Lower leg skin (tissue), 4 donors: Measurements from ENCODE around the gene TRAPPC4. TPM values are rescaled to one million over a fixed set of nuclear protein-coding genes. Genes with fewer than 3 reads are reported as not detected.
"Not testable (repeated sequence)": the region's sequence is repeated elsewhere in the genome, so short reads cannot be mapped to it uniquely, and the experiment has no call there.

ENCODE experiments used
- DNase-seq, 2 donors: peaks; one replicate each; pipeline ENCODE4 v3.0.0-alpha.2; 2019; ENCODE audit warnings: low spot score in 2 of 2
- H3K4me3 ChIP-seq: fragments of 200-600 bp; sonication (generic); 2 replicates; pipeline ENCODE4 v1.5.1; 2017; ENCODE audit warnings: mild to moderate bottlenecking, low read depth; ENCODE audit not compliant: poor library complexity, severe bottlenecking
- POLR2A ChIP-seq, 2 donors: fragments of 450-650 bp; IDR thresholded peaks; one replicate each; pipeline ENCODE4 v1.6.1; 2016 to 2017; ENCODE audit warnings: antibody characterized with exemption in 2 of 2, mild to moderate bottlenecking in 1 of 2, moderate library complexity in 1 of 2
- WGBS, 2 donors: methylation state at CpG; one replicate each; pipeline ENCODE4 v1.1.5; 2018; 5-methylcytosine and 5-hydroxymethylcytosine counted together
- intact Hi-C: fragments of 100-400 bp; cut with DNase I; formaldehyde crosslinking; loops from one replicate; pipeline ENCODE4 v1.15.0; 2023; ENCODE audit warnings: low total_unique reads
- total RNA-seq, 4 donors: library from RNA; depleted of rRNA; stranded (reverse); fragments of >200 nt; gene quantifications; one replicate each; pipeline ENCODE4 v1.1.0, GENCODE V29; 2016
- TF ChIP-seq, protein P1 (sequence below), 3 donors: fragments of 450-650 bp; IDR thresholded peaks; one replicate each; pipeline ENCODE4 v1.5.1; 2016; ENCODE audit warnings: antibody characterized with exemption in 3 of 3, mild to moderate bottlenecking in 3 of 3, moderate library complexity in 2 of 3

The TRAPPC4 gene
- total RNA-seq, 4 donors from 2014 or later, result 40.3 to 53.4 (median 52.2) TPM

DNA sequence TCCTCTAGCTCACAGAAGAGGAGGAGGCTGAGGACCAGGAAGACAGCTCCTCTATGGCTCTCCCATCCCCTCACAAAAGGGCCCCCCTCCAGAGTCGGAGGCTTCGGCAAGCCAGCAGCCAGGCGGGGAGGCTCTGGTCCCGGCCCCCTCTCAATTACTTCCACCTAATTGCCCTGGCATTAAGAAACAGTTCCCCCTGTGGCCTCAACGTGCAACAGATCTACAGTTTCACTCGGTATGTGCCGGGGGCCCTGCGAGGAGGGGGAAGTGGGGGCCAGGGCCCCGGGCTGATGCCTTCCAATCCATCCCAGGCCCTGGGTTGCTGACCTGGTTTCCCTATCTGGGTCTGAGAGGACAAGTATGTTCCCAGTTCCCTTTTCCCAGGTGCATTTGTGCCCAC, 39.1 kb upstream of the TRAPPC4 start:
- 53 to 58% methylated on average over 9 of the region's 9 CpGs for WGBS, 2 donors
- no peak for DNase-seq
- intact Hi-C loops, result no loop called here
- no peak for TF ChIP-seq POLR2A (IDR thresholded peaks at IDR 0.05)
- TF ChIP-seq, protein P1, sequence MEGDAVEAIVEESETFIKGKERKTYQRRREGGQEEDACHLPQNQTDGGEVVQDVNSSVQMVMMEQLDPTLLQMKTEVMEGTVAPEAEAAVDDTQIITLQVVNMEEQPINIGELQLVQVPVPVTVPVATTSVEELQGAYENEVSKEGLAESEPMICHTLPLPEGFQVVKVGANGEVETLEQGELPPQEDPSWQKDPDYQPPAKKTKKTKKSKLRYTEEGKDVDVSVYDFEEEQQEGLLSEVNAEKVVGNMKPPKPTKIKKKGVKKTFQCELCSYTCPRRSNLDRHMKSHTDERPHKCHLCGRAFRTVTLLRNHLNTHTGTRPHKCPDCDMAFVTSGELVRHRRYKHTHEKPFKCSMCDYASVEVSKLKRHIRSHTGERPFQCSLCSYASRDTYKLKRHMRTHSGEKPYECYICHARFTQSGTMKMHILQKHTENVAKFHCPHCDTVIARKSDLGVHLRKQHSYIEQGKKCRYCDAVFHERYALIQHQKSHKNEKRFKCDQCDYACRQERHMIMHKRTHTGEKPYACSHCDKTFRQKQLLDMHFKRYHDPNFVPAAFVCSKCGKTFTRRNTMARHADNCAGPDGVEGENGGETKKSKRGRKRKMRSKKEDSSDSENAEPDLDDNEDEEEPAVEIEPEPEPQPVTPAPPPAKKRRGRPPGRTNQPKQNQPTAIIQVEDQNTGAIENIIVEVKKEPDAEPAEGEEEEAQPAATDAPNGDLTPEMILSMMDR (IDR thresholded peaks at IDR 0.05), result no peak
- no peak overlapping the region for H3K4me3 ChIP-seq

DNA sequence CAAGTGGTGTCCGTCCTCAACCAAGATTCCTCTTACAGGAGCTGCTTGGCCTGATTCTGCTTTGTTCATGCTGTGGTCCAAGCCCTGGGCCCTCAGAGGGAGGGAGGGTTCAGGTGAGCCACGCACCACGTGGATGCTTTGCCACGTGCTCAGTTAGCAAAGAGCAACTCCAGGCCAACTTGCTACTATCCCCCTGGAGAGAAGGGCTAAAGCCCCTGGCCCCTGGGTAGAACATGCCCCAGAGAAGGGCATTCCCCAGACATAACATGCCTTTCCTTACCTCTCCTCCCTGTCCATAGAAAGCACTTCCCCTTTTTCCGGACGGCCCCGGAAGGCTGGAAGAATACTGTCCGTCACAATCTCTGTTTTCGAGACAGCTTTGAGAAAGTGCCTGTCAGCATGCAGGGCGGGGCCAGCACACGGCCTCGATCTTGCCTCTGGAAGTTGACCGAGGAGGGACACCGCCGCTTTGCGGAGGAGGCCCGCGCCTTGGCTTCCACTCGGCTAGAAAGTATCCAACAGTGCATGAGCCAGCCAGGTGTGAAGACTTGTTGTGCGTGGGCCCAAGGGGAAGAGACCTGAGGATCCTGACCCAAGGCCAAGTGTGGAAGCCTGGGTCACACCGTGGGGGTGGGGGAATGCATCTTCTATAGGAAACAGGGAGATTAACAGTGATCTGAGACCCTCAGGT, 38.2 kb upstream of the TRAPPC4 start:
- DNase-seq, result peak in 1 of 2 donors; percentile 24
- no peak for TF ChIP-seq POLR2A (IDR thresholded peaks at IDR 0.05)
- TF ChIP-seq, protein P1 (IDR thresholded peaks at IDR 0.05), result no peak
- no peak overlapping the region for H3K4me3 ChIP-seq
- intact Hi-C loops, result no loop called here
- 25 to 44% methylated on average over 21 of the region's 21 CpGs for WGBS, 2 donors

DNA sequence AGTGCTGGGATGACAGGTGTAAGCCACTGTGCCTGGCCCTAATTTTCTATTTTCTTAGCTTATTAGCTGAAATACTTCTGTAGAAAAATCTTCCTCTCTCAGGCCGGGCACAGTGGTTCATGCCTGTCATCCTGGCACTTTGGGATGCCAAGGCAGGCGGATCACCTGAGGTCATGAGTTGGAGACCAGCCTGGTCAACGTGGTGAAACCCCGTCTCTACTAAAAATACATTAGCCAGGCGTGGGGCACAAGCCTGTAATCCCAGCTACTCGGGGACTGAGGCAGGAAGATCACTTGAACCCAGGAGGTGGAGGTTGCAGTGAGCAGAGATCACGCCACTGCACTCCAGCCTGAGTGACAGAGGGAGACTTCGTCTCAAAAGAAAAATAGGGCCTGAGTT, 34.2 kb upstream of the TRAPPC4 start:
- H3K4me3 ChIP-seq, DNase-seq, intact Hi-C loops: not testable (repeated sequence)
- 53 to 70% methylated on average over 8 of the region's 8 CpGs for WGBS, 2 donors

DNA sequence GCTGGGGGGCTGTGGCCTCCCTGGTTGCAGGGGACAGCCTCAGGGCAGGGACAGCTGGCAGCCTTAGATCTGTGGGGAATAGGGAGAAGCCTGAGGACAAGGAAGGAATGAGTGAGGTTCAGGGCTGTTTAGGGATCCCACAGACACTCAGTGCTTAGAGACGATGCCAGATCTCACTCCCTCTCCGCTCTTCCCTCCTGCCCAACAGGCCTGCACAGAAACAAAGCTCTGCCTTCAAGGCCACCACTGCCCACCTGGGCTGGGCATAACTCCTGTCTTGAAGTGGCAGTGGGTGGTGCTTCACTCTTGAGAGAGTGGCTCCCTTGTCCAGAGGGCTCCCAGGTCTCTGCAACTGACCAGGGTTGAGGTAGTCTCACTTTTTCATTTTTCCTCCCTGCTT, 33.7 kb upstream of the TRAPPC4 start:
- intact Hi-C loops, result no loop called here
- WGBS, 2 donors, result 75 to 86% methylated on average over 2 of the region's 2 CpGs
- no peak for DNase-seq
- no peak for TF ChIP-seq POLR2A (IDR thresholded peaks at IDR 0.05)
- TF ChIP-seq, protein P1 (IDR thresholded peaks at IDR 0.05), result no peak
- H3K4me3 ChIP-seq, result no peak overlapping the region

DNA sequence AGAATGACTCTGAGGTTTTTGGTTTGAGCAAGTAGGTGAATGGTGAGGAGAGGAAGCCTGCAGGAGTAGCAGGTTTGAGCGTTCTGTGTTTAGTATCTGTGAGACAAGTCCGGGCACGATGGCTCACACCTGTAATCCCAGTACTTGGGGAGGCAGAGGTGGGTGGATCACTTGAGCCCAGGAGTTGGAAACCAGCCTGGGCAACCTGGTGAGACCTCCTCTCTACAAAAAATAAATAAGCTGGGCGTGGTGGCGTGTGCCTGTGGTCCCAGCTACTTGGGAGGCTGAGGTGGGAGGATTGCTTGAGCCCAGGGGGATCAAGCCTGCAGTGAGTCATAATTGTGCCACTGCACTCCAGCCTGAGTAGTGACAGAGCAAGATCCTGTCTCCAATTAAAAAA, 30.3 kb upstream of the TRAPPC4 start:
- intact Hi-C loops, result no loop called here
- WGBS, 2 donors, result 44 to 58% methylated on average over 4 to 5 of the region's 5 CpGs
- peak in 1 of 2 donors; percentile 27 for DNase-seq
- TF ChIP-seq, protein P1 (IDR thresholded peaks at IDR 0.05), result no peak
- no peak for TF ChIP-seq POLR2A (IDR thresholded peaks at IDR 0.05)
- H3K4me3 ChIP-seq, result no peak overlapping the region

DNA sequence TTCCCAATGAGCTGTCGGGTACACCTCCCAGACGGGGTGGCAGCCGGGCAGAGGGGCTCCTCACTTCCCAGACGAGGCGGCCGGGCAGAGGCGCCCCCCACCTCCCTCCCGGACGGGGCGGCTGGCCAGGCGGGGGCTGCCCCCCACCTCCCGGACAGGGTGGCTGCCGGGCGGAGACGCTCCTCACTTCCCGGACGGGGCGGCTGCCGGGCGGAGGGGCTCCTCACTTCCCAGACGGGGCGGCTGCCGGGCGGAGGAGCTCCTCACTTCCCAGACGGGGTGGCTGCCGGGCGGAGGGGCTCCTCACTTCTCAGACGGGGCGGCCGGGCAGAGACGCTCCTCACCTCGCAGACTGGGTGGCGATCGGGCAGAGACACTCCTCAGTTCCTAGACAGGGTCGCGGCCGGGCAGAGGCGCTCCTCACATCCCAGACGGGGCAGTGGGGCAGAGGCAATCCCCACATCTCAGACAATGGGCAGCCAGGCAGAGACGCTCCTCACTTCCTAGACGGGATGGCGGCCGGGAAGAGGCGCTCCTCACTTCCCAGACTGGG, 27.0 kb upstream of the TRAPPC4 start:
- DNase-seq, H3K4me3 ChIP-seq, intact Hi-C loops: not testable (repeated sequence)
- WGBS, 2 donors, result 96 to 97% methylated on average over 32 to 44 of the region's 44 CpGs
